IMR-90 (cell line): Measurements from ENCODE around the gene USP47. TPM values are rescaled to one million over a fixed set of nuclear protein-coding genes. Genes with fewer than 3 reads are reported as not detected.
A peak's percentile ranks its signal among the peaks of the same experiment; 100 is the strongest.

Experiments used
- ATAC-seq: fragments of 200-7000 bp; cut with Tn5 transposase; 2 replicates; pipeline ENCODE4 v1.9.1; 2020; ENCODE audit warnings: low read depth, mild to moderate bottlenecking, moderate library complexity
- BruUV-seq: library from RNA; stranded (reverse); fragments of 400-500 nt; replicated peaks from 2 replicates; lab custom pipeline; 2021; lab: Mats Ljungman, UMichigan
- CTCF ChIA-PET: fragments of 300-600 bp; formaldehyde crosslinking; extraction: SDS; loops from one replicate; lab custom pipeline; 2021; ENCODE audit warnings: antibody characterized with exemption; lab: Yijun Ruan, JAX
- POLR2A ChIA-PET: fragments of 300-600 bp; sonication (Branson Sonifier 250); formaldehyde crosslinking; loops from one replicate; lab custom pipeline; 2022; ENCODE audit warnings: antibody characterized with exemption; ENCODE audit not compliant: unreplicated experiment; lab: Charles Lee
- DNase-seq: peaks from one replicate; pipeline ENCODE4 v3.0.0; 2013
- H2AFZ ChIP-seq: replicated peaks from 2 replicates; pipeline ENCODE3; 2013; ENCODE audit warnings: low read length, mild to moderate bottlenecking; ENCODE audit not compliant: poor library complexity
- H2AK5ac ChIP-seq: 2 replicates; pipeline ENCODE4 v1.6.1; 2013; ENCODE audit warnings: low read depth, low read length, inconsistent platforms
- H2AK9ac ChIP-seq: replicated peaks from 2 replicates; pipeline ENCODE3; 2013; ENCODE audit warnings: mild to moderate bottlenecking, low read depth, low read length, moderate library complexity; ENCODE audit not compliant: poor library complexity
- H2BK120ac ChIP-seq: 2 replicates; pipeline ENCODE4 v1.6.1; 2013; ENCODE audit warnings: low read depth, low read length, inconsistent platforms
- H2BK15ac ChIP-seq: 3 replicates; pipeline ENCODE4 v1.6.1; 2013; ENCODE audit warnings: low read depth, low read length, inconsistent platforms
- H2BK20ac ChIP-seq: 2 replicates; pipeline ENCODE4 v1.6.1; 2013; ENCODE audit warnings: low read depth, mild to moderate bottlenecking, inconsistent platforms, low read length, moderate library complexity
- H2BK5ac ChIP-seq: 2 replicates; pipeline ENCODE4 v1.6.1; 2013; ENCODE audit warnings: mild to moderate bottlenecking, low read depth, low read length, inconsistent platforms; ENCODE audit not compliant: poor library complexity, severe bottlenecking
- H3K14ac ChIP-seq: replicated peaks from 2 replicates; pipeline ENCODE4 v1.6.1; 2013; ENCODE audit warnings: low read depth, low read length, inconsistent platforms
- H3K18ac ChIP-seq: 2 replicates; pipeline ENCODE4 v1.6.1; 2013; ENCODE audit warnings: low read depth, low read length, control low read depth
- H3K23ac ChIP-seq: 2 replicates; pipeline ENCODE4 v1.6.1; 2013; ENCODE audit warnings: low read depth, low read length, inconsistent platforms
- H3K27ac ChIP-seq: 2 replicates; pipeline ENCODE4 v1.5.1; 2013; ENCODE audit warnings: mild to moderate bottlenecking, control low read depth, low read length; ENCODE audit not compliant: insufficient read depth
- H3K27me3 ChIP-seq: 2 replicates; pipeline ENCODE4 v1.6.1; 2013; ENCODE audit warnings: low read length; ENCODE audit not compliant: control insufficient read depth, insufficient read depth
- H3K36me3 ChIP-seq: 2 replicates; pipeline ENCODE4 v1.6.1; 2013; ENCODE audit warnings: low read length, mixed read lengths; ENCODE audit not compliant: control insufficient read depth, insufficient read depth
- H3K4ac ChIP-seq: 2 replicates; pipeline ENCODE4 v1.6.1; 2013; ENCODE audit warnings: low read depth, low read length, inconsistent platforms
- H3K4me1 ChIP-seq: 2 replicates; pipeline ENCODE4 v1.6.1; 2013; ENCODE audit warnings: low read length, mixed read lengths; ENCODE audit not compliant: control insufficient read depth, insufficient read depth
- H3K4me2 ChIP-seq: 2 replicates; pipeline ENCODE4 v1.6.1; 2013; ENCODE audit warnings: low read depth, mild to moderate bottlenecking, control low read depth, low read length, moderate library complexity
- H3K4me3 ChIP-seq: 2 replicates; pipeline ENCODE4 v1.5.1; 2013; ENCODE audit warnings: low read depth, mild to moderate bottlenecking, control low read depth, low read length, moderate library complexity; ENCODE audit not compliant: insufficient read depth
- H3K56ac ChIP-seq: 2 replicates; pipeline ENCODE4 v1.6.1; 2013; ENCODE audit warnings: low read length, inconsistent platforms; ENCODE audit not compliant: insufficient read depth; ENCODE audit errors: extremely low read depth
- H3K79me1 ChIP-seq, 2 experiments: 2 replicates each; pipeline ENCODE4 v1.6.1; 2013; ENCODE audit warnings: low read length in 2 of 2, inconsistent platforms in 1 of 2, low read depth in 1 of 2
- H3K9ac ChIP-seq: 2 replicates; pipeline ENCODE4 v1.6.1; 2013; ENCODE audit warnings: low read depth, low read length, control low read depth
- H3K9me1 ChIP-seq: 2 replicates; pipeline ENCODE4 v1.6.1; 2013; ENCODE audit warnings: low read length, inconsistent platforms; ENCODE audit not compliant: insufficient read depth
- H3K9me3 ChIP-seq: 2 replicates; pipeline ENCODE4 v1.6.1; 2013; ENCODE audit warnings: low read length; ENCODE audit not compliant: control insufficient read depth, insufficient read depth
- H4K20me1 ChIP-seq: 2 replicates; pipeline ENCODE4 v1.6.1; 2013; ENCODE audit warnings: low read length, inconsistent platforms; ENCODE audit not compliant: insufficient read depth
- H4K5ac ChIP-seq: 2 replicates; pipeline ENCODE4 v1.6.1; 2013; ENCODE audit warnings: mild to moderate bottlenecking, low read depth, low read length, control low read depth
- H4K8ac ChIP-seq, 2 experiments: 2 replicates each; pipeline ENCODE4 v1.6.1; 2013; ENCODE audit warnings: low read depth in 2 of 2, low read length in 2 of 2, control low read depth in 1 of 2, inconsistent platforms in 1 of 2
- H4K91ac ChIP-seq: 2 replicates; pipeline ENCODE4 v1.6.1; 2013; ENCODE audit warnings: low read depth, low read length, inconsistent platforms; ENCODE audit not compliant: insufficient read depth
- BHLHE40 ChIP-seq: fragments of 150-350 bp; IDR thresholded peaks from 2 replicates; pipeline ENCODE4 v1.6.1; 2016; ENCODE audit warnings: mild to moderate bottlenecking, low read depth, low read length
- CEBPB ChIP-seq: IDR thresholded peaks from 2 replicates; pipeline ENCODE4 v1.6.1; 2012; ENCODE audit warnings: low read depth, low read length, improper control_type of control experiment
- CTCF ChIP-seq: conservative IDR thresholded peaks from 2 replicates; pipeline ENCODE4 v1.5.1; 2012; ENCODE audit warnings: mild to moderate bottlenecking, low read depth, low read length, improper control_type of control experiment
- ELK1 ChIP-seq: fragments of 150-350 bp; IDR thresholded peaks from 2 replicates; pipeline ENCODE4 v1.6.1; 2016; ENCODE audit warnings: low read depth, mild to moderate bottlenecking, low read length, moderate library complexity, borderline replicate concordance
- MAFK ChIP-seq: IDR thresholded peaks from 2 replicates; pipeline ENCODE4 v1.6.1; 2012; ENCODE audit warnings: low read depth, low read length, improper control_type of control experiment
- MXI1 ChIP-seq: IDR thresholded peaks from 2 replicates; pipeline ENCODE4 v1.6.1; 2012; ENCODE audit warnings: low read depth, mild to moderate bottlenecking, low read length, moderate library complexity, borderline replicate concordance
- NFE2L2 ChIP-seq: fragments of 150-350 bp; IDR thresholded peaks from 2 replicates; pipeline ENCODE4 v1.6.1; 2016; ENCODE audit warnings: low read depth, mild to moderate bottlenecking, low read length
- POLR2A ChIP-seq: IDR thresholded peaks from 2 replicates; pipeline ENCODE4 v1.6.1; 2012; ENCODE audit warnings: mild to moderate bottlenecking, low read depth, low read length
- RAD21 ChIP-seq: IDR thresholded peaks from 2 replicates; pipeline ENCODE4 v1.6.1; 2012; ENCODE audit warnings: low read length, improper control_type of control experiment
- RCOR1 ChIP-seq: IDR thresholded peaks from 2 replicates; pipeline ENCODE4 v1.6.1; 2012; ENCODE audit warnings: mild to moderate bottlenecking, low read length, improper control_type of control experiment; ENCODE audit not compliant: insufficient replicate concordance
- RFX5 ChIP-seq: IDR thresholded peaks from 2 replicates; pipeline ENCODE4 v1.8.0; 2012; ENCODE audit warnings: low read depth, mild to moderate bottlenecking, low read length, moderate library complexity
- SMC3 ChIP-seq: fragments of 150-350 bp; IDR thresholded peaks from 2 replicates; pipeline ENCODE4 v1.6.1; 2016; ENCODE audit warnings: low read depth, mild to moderate bottlenecking, antibody characterized with exemption, low read length, moderate library complexity
- USF2 ChIP-seq: fragments of 150-350 bp; IDR thresholded peaks from 2 replicates; pipeline ENCODE4 v1.6.1; 2017; ENCODE audit warnings: mild to moderate bottlenecking, antibody characterized with exemption, low read length, low read depth
- whole genome bisulfite sequencing, 2 experiments: methylation state at CpG; one replicate each; pipeline versions ENCODE4 v1.1.5 to v1.1.7; 2013; ENCODE audit warnings: missing lambda C conversion rate in 2 of 2; ENCODE audit not compliant: insufficient read length in 1 of 2; ENCODE audit errors: extremely low coverage in 2 of 2; 5-methylcytosine and 5-hydroxymethylcytosine counted together
- dilution Hi-C: fragments of 300-500 bp; cut with HindIII; formaldehyde crosslinking; loops from one replicate; pipeline ENCODE4 v1.14.3; 2018; ENCODE audit warnings: low sequenced_read_pairs; ENCODE audit not compliant: unreplicated experiment
- in situ Hi-C: fragments of 300-500 bp; cut with MboI; formaldehyde crosslinking; loops from 3 replicates; pipeline ENCODE4 v1.14.3; 2019; ENCODE audit warnings: low sequenced_read_pairs, inconsistent platforms, mixed read lengths
- intact Hi-C: fragments of 100-400 bp; cut with micrococcal nuclease; formaldehyde crosslinking; loops from 2 replicates; pipeline ENCODE4 v1.10.0; 2022
- polyA plus RNA-seq, 3 experiments: library from polyadenylated mRNA; depleted of rRNA; stranded (reverse); fragments of >200 nt; gene quantifications; 2 replicates each; pipeline ENCODE4 v1.2.3, GENCODE V29; 2012; ENCODE audit warnings: low replicate concordance in 1 of 3
- total RNA-seq: library from RNA; depleted of rRNA; stranded (reverse); fragments of >200 nt; gene quantifications from 2 replicates; pipeline ENCODE4 v1.2.3, GENCODE V29; 2012

The USP47 gene
- total and polyA plus RNA-seq, 2 of the 4 experiments (the other 2 are of a cell fraction): 15.0 to 110 TPM

GRCh38 chr11:12005061-12005460, 163.3 kb downstream of the USP47 start:
- intact Hi-C loops (loop anchor here (1.0 kb wide), 1 partner anchor 39 kb away; no protein-coding TSS in a partner anchor), in situ Hi-C loops (no loop called here), dilution Hi-C loops (no loop called here)
- Histone ChIP-seq H2AK5ac (peak overlapping the region; percentile 72), H3K14ac (peak overlapping the region; percentile 59), H4K20me1 (peaks cover 42% of the 10 kb centered on the region), H2BK5ac (peak overlapping the region; percentile 90), H4K5ac (peak overlapping the region; percentile 75; the same call in 1 of the 2 replicates), H4K91ac (peak overlapping the region; percentile 45; the same call in 1 of the 2 replicates), H4K8ac (peak overlapping the region; percentile 44 to 66), H2AK9ac (no peak overlapping the region), H3K27me3 (no peaks in the 10 kb centered on the region), H3K56ac (peak overlapping the region; percentile 24), H2AFZ (no peak overlapping the region), H2BK20ac (peak overlapping the region; percentile 41; the same call in 1 of the 2 replicates), H2BK15ac (peak overlapping the region; percentile 80; the same call in 2 of the 3 replicates), H3K18ac (peak overlapping the region; percentile 73; the same call in 1 of the 2 replicates), H3K9me3 (no peaks in the 10 kb centered on the region), H2BK120ac (peak overlapping the region; percentile 59; the same call in 1 of the 2 replicates), H3K79me1 (peaks cover 29 to 74% of the 10 kb centered on the region in 2 experiments), H3K4me2 (peak overlapping the region; percentile 77), H3K23ac (peak overlapping the region; percentile 86; the same call in 1 of the 2 replicates), H3K36me3 (peaks cover 28% of the 10 kb centered on the region), H3K4me1 (peaks cover 33% of the 10 kb centered on the region), H3K27ac (peak overlapping the region; percentile 43), H3K9me1 (peaks cover 41% of the 10 kb centered on the region), H3K9ac (peak overlapping the region; percentile 22; the same call in 1 of the 2 replicates), H3K4ac (peak overlapping the region; percentile 71; the same call in 1 of the 2 replicates), H3K4me3 (no peak overlapping the region; the same call in 1 of the 2 replicates)
- DNase-seq (no peak), ATAC-seq (no peak)
- TF ChIP-seq CEBPB: no peak
- TF ChIP-seq MAFK: no peak
- TF ChIP-seq ELK1: no peak
- TF ChIP-seq MXI1: no peak
- TF ChIP-seq RFX5: no peak
- no peak for TF ChIP-seq SMC3
- no peak for TF ChIP-seq RAD21
- no peak for TF ChIP-seq USF2
- TF ChIP-seq BHLHE40: no peak
- TF ChIP-seq POLR2A: no peak
- TF ChIP-seq RCOR1: no peak
- no peak for TF ChIP-seq NFE2L2
- no peak for TF ChIP-seq CTCF
- WGBS, 2 experiments: 86% methylated on average over 1 of the region's 4 CpGs; no CpG with 5 or more reads in 1 of the 2 experiments
- ChIA-PET CTCF (interaction anchor here (0.6 to 1.4 kb wide), 4 partner anchors 12 to 67 kb away, joined by 3 to 4 read pairs (median 3); no protein-coding TSS in a partner anchor), POLR2A (no interaction called here)
- no TSS peak for BruUV-seq
